ENCODE measurements around the gene PLAAT3.
"Not testable (repeated sequence)": the region's sequence is repeated elsewhere in the genome, so short reads cannot be mapped to it uniquely, and the experiment has no call there.

DNA sequence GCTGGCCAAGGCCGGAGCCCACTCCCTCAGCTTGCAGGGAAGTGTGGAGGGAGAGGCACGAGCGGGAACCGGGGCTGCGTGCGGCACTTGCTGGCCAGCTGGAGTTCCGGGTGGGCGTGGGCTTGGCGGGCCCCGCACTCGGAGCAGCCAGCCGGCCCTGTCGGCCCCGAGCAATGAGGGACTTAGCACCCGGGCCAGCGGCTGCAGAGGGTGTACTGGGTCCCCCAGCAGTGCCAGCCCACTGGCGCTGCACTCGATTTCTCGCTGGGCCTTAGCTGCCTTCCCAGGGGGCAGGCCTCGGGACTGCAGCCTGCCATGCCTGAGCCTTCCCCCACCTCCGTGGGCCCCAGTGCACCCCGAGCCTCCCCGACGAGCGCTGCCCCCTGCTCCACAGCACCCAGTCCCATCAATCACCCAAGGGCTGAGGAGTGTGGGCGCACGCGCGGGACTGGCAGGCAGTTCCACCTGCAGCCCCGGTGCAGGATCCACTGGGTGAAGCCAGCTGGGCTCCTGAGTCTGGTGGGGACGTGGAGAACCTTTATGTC, 64.0 kb downstream of the PLAAT3 start:
- TF ChIP-seq, protein P1, sequence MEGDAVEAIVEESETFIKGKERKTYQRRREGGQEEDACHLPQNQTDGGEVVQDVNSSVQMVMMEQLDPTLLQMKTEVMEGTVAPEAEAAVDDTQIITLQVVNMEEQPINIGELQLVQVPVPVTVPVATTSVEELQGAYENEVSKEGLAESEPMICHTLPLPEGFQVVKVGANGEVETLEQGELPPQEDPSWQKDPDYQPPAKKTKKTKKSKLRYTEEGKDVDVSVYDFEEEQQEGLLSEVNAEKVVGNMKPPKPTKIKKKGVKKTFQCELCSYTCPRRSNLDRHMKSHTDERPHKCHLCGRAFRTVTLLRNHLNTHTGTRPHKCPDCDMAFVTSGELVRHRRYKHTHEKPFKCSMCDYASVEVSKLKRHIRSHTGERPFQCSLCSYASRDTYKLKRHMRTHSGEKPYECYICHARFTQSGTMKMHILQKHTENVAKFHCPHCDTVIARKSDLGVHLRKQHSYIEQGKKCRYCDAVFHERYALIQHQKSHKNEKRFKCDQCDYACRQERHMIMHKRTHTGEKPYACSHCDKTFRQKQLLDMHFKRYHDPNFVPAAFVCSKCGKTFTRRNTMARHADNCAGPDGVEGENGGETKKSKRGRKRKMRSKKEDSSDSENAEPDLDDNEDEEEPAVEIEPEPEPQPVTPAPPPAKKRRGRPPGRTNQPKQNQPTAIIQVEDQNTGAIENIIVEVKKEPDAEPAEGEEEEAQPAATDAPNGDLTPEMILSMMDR (conservative IDR thresholded peaks at IDR 0.05) = not testable (repeated sequence)
- not testable (repeated sequence) for TF ChIP-seq ZFX (IDR thresholded peaks at IDR 0.05)
